Stimulated activated CD8-positive, alpha-beta memory T cell treated with anti-CD3 and anti-CD28 coated beads, Interleukin-15, amount 100 ng/mL, for 24 hours (primary cell): ENCODE results near the gene DCAF17.
"Not testable (repeated sequence)": the region's sequence is repeated elsewhere in the genome, so short reads cannot be mapped to it uniquely, and the experiment has no call there.

Source experiments
- DNase-seq: peaks from one replicate; pipeline ENCODE4 v3.0.0-alpha.2; 2020; ENCODE audit warnings: low read depth

The DCAF17 gene

DNA sequence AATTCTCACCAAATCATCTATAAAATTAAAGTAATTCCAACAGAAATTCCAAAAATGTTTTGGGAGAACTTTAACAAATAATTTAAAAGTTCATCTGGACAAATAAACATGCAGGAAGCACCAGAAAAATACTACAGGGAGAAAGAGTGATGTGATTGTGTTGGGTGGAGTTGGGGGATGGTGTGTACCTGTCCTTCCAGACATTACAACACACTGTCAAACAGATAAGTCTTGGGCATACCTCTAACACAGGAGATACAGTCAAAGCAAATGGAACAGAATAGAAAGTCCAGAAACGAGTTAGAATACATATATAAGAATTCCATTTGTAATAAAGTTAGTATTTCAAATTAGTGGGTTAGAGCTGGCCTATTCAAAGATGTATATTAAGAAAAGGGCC, 22.8 kb upstream of the DCAF17 start:
- DNase-seq: no peak

DNA sequence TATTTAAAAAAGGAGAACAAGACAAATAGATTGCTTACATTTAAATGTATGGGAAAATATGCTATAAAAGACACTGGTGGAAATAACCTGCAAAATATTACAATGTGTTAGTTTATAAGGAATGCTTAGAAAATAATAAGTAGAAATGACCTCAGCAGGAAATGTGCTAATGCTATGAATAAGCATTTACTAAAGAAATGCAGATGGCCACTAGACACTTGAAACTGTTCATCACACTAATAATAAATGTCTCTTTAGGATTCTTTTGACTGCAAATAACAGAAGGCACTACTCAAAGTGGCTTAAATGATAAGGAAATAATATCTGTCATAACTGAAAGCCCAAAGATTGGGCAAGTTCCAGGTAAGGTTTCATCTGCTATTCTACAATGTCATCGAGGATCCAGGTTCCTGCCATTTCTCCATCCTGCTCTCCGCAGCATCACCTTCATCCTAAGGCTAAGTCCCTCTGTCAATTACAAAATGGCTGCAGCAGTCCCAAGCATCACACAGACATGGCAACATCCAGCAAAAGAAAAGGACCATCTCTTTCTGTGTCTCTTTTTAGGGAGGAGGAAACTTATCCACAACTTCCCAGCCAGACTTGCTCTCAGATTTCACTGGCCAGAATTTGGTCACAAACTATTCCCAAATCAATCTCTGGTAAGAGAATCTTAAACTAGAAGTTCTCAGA, 22.1 kb upstream of the DCAF17 start:
- DNase-seq: no peak

DNA sequence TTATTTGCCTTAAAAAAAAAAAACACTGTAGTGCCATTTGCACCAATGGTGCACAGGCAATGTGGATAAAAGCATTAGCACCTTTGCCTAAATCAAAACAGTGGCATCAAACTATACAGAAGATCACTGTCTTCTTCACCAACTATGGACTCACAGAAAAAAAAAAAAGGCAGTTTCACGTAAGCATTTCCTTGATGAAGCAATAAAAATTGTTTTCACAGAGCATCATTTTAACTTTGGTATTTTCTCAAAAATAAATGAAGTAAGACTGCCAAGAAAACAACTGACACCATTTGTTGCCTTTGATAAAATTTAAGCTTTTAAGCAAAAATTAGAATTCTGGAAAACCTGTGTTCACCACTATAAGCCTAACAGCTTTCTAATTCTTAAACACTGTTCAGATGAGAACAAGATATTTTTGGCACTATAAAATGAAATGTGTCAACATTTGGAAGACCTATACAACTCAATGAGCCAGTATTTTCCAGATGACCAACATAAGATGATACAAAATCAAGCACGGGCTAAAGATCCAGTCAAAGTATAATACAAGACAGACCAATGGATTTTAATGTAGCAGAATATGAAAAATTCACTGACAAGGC, 21.4 kb upstream of the DCAF17 start:
- DNase-seq: no peak

- not testable (repeated sequence) for DNase-seq
Measured at GRCh38 chr2:171414645-171415044, 19.4 kb upstream of the DCAF17 start.

DNA sequence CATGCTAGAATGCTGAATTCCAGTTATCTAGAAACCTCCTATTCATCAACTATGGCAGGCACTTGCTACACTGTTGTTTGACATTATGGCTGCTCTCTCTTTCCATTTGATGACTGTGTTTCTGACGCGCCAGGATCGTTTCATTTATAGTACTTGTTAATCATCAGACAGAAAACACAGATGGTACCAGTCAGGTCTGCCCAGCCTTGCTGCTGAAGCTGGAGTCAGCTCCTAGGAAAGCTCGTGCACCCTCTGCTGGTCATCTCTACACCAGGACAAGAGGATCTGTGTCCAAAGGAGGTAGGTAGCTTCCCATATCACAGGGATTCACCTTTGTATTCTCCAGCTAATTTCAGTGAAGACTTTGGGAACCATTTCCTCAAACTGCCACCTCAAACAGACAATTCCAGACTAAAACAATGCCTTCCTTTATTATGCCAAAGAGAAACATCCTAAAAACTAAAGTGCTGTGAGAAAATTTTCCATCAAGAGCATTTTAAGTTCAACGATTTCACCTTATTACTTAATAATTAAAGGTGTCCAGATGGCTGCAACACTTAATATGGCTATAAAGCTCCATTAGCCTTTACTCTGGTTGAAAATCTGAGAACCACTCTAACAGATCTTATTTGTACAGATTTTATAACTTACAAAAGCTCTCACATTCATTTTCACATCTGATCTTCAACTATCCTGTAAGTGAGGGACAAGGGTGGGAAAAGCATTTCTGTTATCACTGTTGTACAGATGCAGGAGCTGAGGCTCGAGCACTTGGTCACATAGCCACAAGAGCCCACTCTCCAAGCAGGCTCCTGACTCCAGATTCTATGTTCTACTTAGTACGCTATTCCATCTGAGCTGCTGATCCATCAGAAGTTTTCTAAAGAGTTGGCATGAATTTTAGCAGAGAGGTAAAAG, 17.8 kb upstream of the DCAF17 start:
- DNase-seq: peak; percentile 37

- DNase-seq: no peak
Measured at GRCh38 chr2:171419333-171419732, 14.7 kb upstream of the DCAF17 start.

DNA sequence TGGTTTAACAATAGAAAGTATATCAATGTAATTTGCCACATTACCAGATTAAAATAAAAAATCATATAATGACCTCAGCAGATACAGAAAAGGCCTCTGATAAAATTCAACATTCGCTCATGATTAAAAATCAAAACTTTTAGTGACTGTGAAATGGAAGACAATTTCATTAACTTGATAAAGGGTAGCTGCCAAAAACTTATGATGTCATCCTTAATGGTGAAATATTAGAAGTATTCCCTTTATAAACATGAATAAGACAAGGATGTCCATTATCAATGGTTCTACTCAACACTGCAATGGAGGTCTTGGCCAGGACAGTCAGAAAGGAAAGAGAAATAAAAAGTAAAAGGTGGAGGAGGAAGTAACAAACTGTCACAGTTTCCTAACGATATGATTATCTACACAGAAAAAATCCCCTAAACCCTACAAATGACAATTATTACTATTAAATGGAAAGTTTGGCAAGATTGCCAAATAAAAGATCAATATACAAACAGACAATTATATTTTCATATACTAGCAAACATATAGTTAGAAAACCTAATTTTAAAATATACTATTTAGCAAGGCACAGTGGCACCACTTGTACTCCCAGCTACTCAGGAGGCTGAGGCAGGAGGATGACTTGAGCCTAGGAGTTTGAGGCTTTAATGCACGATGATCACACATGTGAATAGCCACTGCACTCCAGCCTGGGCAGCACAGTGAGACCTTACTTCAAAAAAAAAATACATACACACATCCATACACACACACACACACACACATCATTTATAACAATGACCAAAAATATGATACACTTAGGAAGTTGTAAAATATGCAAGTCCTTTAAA, 13.1 kb upstream of the DCAF17 start:
- DNase-seq: no peak

GRCh38 chr2:171422710-171423495, 11.1 kb upstream of the DCAF17 start:
- not testable (repeated sequence) for DNase-seq

DNA sequence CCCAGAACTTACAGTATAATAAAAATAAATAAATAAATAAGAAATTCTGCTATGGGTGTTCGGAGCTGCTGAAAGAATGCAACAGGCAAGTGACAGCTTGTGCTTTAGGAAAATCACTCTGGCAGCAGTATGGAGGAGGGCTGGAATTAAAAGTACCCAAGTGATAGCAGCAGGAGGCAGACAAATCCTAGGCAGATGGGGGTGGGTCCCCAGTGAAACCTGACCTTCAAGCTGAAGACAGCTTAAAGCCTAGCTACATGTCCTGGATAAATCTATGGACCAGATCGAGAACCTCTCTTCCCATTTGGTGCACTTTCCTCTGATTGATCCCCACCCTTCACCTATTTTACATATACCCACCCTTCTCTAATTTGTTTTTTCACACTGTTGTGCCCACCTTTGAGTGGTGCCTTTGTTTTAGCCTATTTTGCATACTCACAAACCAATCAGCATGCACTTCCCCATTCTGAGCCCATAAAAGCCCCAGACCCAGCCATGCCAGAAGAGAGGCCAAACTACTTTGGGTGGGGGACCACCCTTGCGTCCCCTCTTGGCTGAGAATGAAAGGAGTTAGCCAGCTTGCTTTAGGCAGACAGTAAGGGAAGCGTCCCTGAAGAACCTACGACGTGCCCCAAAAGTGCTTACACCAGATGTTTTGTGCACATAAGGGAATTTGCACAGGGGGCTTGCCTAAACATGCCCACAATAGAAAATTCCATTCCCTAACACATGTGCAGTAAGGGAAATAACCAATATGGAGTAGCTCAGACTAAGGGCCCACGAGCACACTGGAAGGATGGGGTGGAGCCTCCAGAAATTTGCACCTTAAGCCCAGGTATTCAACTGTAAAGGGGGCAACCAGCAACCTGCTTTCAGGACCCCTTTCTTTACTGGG, 3.3 kb upstream of the DCAF17 start:
- no peak for DNase-seq

GRCh38 chr2:171431677-171432167, 2.3 kb upstream of the DCAF17 start:
- no peak for DNase-seq

DNA sequence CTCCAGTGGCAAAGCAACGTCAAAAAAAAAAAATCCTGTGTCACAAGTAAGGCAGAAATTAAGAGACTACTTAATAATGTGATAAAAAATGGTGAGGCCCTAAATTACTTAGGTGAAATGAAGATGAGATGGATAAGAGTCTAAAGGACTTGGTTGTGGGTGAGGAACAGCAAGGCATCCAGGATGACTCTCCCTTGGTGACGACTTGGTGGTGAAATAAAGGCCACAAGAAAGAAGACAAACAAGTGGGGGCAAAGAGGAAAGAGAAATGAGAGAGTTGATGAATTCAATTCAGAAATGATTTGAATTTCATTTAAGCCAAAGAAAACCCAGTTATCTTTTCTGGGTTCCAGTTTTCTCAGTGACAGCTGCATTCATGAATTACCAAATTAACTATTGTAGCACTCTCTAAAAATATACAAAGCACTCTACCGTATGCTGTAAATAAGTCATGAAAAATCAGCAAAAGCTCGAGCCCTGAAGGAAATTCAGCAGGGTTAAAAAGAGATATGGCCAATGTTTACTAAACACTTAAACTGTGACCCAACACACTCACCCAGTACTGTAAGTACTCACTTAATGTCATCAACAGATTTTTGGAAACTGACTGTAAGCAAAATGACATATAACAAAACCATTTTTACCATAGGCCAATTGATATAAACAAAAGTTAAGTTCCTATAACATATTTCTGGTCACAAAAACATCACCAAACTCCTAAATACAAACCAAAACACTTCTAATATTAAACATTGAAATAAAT, 1.6 kb upstream of the DCAF17 start:
- no peak for DNase-seq

GRCh38 chr2:171432969-171433762, 860 bp upstream of the DCAF17 start:
- no peak for DNase-seq

GRCh38 chr2:171433763-171434012, 338 bp upstream of the DCAF17 start, which contains the start of gene METTL8:
TSS of gene METTL8 (minus strand) at chr2:171433990. CDS start at chr2:171392185, 41,805 bp downstream.
- no peak for DNase-seq

- no peak for DNase-seq
Measured at GRCh38 chr2:171436307-171436706, 2.3 kb downstream of the DCAF17 start.

DNA sequence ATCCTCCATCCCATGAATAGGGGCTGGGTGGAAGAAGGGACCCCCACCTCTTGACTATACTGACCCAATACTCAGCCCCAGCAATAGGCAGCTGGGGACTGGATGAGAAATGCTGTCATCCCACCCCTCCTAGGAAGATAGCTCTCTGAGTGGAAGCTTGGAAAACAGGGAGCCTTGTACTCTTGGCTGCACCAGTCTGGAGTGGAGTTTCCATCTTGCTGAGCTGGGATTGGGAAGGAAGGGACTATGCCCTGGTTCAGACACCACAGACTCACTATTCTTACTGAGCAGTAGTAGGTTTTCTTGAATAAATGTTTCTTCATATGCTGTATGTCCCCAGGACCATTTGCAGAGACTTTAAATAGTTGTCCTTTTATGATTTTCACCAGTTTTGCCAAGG, 7.4 kb downstream of the DCAF17 start:
- DNase-seq: no peak

- no peak for DNase-seq
Measured at GRCh38 chr2:171447675-171448074, 13.6 kb downstream of the DCAF17 start.

- no peak for DNase-seq
Measured at GRCh38 chr2:171451074-171451473, 17.0 kb downstream of the DCAF17 start.

DNA sequence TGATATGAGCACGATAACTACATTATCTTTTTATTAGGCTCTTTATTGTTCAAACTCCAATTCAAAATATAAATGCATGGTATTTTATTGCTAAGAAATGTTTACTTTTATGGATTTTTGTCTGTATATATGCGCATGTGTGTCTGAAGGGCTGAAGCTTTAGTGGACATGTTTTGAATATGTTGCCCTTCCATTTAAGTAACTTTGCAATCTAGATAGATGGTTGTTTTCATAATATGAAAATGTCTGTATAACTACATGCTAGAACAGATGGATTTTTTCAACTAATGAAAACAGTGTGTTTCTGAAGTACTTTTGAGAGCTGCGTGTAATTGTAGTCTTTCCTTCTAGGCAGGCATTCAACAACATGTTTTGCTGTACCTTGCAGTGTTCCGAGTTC, 18.7 kb downstream of the DCAF17 start:
- DNase-seq: no peak

DNA sequence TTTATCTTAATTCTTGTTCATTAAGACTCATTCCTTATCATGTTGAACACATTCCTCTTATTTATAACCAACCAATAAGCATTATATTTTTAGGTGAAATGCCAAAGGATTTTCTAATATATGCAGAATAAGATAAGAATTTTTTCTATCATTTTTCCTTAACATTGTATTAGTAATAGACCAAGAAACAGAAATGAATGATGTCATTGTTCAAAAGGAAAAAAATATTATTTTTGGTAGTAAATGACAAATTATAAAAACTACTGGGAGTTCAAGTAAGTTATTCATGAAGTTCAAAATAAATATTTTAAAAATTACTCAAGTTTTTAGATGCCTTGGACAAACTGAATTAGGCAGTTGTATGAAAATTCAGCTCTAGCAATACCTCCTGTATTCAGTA, 25.5 kb downstream of the DCAF17 start:
- no peak for DNase-seq
